Measurements from ENCODE around the gene MAP4K2. TPM values are rescaled to one million over a fixed set of nuclear protein-coding genes. Genes with fewer than 3 reads are reported as not detected.

The MAP4K2 gene
- total and polyA plus RNA-seq, 2 of the 8 experiments (the other 6 are each of a cell fraction or from before 2014, with no cell fraction given), result 20.1 to 20.7 TPM

DNA sequence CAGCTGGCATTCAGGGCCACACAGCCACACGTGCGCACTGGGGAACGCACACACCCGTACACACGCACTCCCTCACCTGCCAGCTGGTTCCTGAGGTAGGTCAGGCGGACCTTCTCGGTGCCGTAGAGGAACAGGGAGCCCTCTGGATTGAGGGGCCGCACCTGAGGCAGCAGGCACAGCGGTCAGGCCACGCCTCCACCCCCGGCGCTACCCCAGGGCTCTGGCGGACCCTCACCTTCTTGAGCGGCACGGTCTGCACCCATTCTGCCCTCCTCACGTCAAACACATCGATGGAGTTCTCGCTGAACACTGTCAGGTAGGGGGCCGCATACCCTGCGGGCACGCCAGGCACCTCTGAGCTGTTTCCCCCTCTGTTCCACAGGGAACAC, 24.4 kb upstream of the MAP4K2 start (continued):
- TF ChIP-seq, protein P1, sequence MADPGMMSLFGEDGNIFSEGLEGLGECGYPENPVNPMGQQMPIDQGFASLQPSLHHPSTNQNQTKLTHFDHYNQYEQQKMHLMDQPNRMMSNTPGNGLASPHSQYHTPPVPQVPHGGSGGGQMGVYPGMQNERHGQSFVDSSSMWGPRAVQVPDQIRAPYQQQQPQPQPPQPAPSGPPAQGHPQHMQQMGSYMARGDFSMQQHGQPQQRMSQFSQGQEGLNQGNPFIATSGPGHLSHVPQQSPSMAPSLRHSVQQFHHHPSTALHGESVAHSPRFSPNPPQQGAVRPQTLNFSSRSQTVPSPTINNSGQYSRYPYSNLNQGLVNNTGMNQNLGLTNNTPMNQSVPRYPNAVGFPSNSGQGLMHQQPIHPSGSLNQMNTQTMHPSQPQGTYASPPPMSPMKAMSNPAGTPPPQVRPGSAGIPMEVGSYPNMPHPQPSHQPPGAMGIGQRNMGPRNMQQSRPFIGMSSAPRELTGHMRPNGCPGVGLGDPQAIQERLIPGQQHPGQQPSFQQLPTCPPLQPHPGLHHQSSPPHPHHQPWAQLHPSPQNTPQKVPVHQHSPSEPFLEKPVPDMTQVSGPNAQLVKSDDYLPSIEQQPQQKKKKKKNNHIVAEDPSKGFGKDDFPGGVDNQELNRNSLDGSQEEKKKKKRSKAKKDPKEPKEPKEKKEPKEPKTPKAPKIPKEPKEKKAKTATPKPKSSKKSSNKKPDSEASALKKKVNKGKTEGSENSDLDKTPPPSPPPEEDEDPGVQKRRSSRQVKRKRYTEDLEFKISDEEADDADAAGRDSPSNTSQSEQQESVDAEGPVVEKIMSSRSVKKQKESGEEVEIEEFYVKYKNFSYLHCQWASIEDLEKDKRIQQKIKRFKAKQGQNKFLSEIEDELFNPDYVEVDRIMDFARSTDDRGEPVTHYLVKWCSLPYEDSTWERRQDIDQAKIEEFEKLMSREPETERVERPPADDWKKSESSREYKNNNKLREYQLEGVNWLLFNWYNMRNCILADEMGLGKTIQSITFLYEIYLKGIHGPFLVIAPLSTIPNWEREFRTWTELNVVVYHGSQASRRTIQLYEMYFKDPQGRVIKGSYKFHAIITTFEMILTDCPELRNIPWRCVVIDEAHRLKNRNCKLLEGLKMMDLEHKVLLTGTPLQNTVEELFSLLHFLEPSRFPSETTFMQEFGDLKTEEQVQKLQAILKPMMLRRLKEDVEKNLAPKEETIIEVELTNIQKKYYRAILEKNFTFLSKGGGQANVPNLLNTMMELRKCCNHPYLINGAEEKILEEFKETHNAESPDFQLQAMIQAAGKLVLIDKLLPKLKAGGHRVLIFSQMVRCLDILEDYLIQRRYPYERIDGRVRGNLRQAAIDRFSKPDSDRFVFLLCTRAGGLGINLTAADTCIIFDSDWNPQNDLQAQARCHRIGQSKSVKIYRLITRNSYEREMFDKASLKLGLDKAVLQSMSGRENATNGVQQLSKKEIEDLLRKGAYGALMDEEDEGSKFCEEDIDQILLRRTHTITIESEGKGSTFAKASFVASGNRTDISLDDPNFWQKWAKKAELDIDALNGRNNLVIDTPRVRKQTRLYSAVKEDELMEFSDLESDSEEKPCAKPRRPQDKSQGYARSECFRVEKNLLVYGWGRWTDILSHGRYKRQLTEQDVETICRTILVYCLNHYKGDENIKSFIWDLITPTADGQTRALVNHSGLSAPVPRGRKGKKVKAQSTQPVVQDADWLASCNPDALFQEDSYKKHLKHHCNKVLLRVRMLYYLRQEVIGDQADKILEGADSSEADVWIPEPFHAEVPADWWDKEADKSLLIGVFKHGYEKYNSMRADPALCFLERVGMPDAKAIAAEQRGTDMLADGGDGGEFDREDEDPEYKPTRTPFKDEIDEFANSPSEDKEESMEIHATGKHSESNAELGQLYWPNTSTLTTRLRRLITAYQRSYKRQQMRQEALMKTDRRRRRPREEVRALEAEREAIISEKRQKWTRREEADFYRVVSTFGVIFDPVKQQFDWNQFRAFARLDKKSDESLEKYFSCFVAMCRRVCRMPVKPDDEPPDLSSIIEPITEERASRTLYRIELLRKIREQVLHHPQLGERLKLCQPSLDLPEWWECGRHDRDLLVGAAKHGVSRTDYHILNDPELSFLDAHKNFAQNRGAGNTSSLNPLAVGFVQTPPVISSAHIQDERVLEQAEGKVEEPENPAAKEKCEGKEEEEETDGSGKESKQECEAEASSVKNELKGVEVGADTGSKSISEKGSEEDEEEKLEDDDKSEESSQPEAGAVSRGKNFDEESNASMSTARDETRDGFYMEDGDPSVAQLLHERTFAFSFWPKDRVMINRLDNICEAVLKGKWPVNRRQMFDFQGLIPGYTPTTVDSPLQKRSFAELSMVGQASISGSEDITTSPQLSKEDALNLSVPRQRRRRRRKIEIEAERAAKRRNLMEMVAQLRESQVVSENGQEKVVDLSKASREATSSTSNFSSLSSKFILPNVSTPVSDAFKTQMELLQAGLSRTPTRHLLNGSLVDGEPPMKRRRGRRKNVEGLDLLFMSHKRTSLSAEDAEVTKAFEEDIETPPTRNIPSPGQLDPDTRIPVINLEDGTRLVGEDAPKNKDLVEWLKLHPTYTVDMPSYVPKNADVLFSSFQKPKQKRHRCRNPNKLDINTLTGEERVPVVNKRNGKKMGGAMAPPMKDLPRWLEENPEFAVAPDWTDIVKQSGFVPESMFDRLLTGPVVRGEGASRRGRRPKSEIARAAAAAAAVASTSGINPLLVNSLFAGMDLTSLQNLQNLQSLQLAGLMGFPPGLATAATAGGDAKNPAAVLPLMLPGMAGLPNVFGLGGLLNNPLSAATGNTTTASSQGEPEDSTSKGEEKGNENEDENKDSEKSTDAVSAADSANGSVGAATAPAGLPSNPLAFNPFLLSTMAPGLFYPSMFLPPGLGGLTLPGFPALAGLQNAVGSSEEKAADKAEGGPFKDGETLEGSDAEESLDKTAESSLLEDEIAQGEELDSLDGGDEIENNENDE (IDR thresholded peaks at IDR 0.05; ENCODE audit: insufficient replicate concordance, low read length), result no peak
- no peak for TF ChIP-seq ATF2 (IDR thresholded peaks at IDR 0.05; ENCODE audit: low read length)
- no peak for TF ChIP-seq YY1 (IDR thresholded peaks at IDR 0.05; ENCODE audit: low read depth, low read length)
- TF ChIP-seq NRF1 (IDR thresholded peaks at IDR 0.05; ENCODE audit: low read depth, low read length), result no peak
- TF ChIP-seq, protein P2, sequence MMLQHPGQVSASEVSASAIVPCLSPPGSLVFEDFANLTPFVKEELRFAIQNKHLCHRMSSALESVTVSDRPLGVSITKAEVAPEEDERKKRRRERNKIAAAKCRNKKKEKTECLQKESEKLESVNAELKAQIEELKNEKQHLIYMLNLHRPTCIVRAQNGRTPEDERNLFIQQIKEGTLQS (IDR thresholded peaks at IDR 0.05; ENCODE audit: insufficient read depth, low read depth, low read length), result no peak
- TF ChIP-seq ZNF274 (IDR thresholded peaks at IDR 0.05; ENCODE audit: borderline replicate concordance, extremely low read depth, low read length), result no peak
- TF ChIP-seq, protein P3, sequence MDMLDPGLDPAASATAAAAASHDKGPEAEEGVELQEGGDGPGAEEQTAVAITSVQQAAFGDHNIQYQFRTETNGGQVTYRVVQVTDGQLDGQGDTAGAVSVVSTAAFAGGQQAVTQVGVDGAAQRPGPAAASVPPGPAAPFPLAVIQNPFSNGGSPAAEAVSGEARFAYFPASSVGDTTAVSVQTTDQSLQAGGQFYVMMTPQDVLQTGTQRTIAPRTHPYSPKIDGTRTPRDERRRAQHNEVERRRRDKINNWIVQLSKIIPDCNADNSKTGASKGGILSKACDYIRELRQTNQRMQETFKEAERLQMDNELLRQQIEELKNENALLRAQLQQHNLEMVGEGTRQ (IDR thresholded peaks at IDR 0.05; ENCODE audit: low read length), result no peak
- TF ChIP-seq TAF1 (IDR thresholded peaks at IDR 0.05; ENCODE audit: low read depth, low read length), result no peak

Data from H1 (cell line).